Measurements from ENCODE around the gene HTT. TPM values are rescaled to one million over a fixed set of nuclear protein-coding genes. Genes with fewer than 3 reads are reported as not detected.

The HTT gene
- total and polyA plus RNA-seq, 4 donors: 8.6 to 39.8 (median 16.4) TPM

DNA sequence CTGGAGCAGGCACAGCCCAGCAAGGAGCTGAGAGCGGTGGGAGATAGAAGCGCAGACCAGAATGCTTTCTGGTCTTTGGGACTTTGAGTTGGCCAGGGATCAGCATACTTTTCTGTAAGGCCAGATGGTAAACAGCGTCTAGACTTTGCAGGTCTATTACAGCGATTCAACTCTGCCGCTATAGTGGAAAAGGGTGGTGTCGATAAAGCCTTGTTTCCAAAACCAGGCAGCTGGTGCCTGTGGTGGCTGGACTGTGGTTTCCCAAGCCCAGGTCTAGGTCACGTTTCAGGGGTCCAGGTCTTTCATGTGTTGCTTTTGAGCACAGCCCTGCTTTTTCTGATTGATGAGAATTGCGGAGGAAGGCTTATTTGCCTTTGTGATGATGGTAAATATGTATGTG lies 40.2 kb upstream of the HTT start (continued):
- TF ChIP-seq CTCF (IDR thresholded peaks at IDR 0.05; ENCODE audit: low read depth, low read length, missing input control) (no peak), GABPA (IDR thresholded peaks at IDR 0.05 in 1 of 2, conservative IDR thresholded peaks at IDR 0.05 in 1 of 2) (no peak), ZBTB33 (IDR thresholded peaks at IDR 0.05) (no peak)

DNA sequence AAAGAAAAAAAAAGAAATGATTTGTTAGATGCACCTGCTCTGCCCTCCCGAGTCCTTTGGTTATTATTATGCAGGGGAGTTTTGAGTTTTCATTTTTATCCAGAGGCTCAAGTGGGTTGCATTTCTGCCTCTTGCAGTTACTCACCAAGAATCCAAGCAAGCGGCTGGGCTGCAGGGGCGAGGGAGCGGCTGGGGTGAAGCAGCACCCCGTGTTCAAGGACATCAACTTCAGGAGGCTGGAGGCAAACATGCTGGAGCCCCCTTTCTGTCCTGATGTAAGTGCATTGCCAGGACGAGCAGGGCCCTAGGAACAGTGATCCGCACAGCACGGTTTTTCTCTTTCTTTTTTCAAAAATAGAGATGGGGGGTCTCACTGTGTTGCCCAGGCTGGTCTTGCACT lies 39.2 kb upstream of the HTT start:
- DNase-seq (ENCODE audit: low spot score): no peak
- TF ChIP-seq YY1 (IDR thresholded peaks at IDR 0.05) (no peak), HNF4A (conservative IDR thresholded peaks at IDR 0.05) (no peak), ATF3 (IDR thresholded peaks at IDR 0.05) (no peak), FOXA1 (IDR thresholded peaks at IDR 0.05) (no peak), HNF4G (IDR thresholded peaks at IDR 0.05) (no peak), REST (IDR thresholded peaks at IDR 0.05) (no peak), EGR1 (IDR thresholded peaks at IDR 0.05; ENCODE audit: low read depth in 2 of 2) (no peak), NR2F2 (IDR thresholded peaks at IDR 0.05) (no peak), TAF1 (conservative IDR thresholded peaks at IDR 0.05) (no peak), GABPA (IDR thresholded peaks at IDR 0.05 in 1 of 2, conservative IDR thresholded peaks at IDR 0.05 in 1 of 2) (no peak), RAD21 (IDR thresholded peaks at IDR 0.05) (no peak), ZBTB33 (IDR thresholded peaks at IDR 0.05) (no peak), CTCF (IDR thresholded peaks at IDR 0.05; ENCODE audit: low read depth, low read length, missing input control) (no peak), SP1 (IDR thresholded peaks at IDR 0.05) (no peak)
- TF ChIP-seq, protein P1, sequence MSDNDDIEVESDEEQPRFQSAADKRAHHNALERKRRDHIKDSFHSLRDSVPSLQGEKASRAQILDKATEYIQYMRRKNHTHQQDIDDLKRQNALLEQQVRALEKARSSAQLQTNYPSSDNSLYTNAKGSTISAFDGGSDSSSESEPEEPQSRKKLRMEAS (IDR thresholded peaks at IDR 0.05): no peak
- Histone ChIP-seq H3K9me3 (ENCODE audit: control insufficient read depth in 4 of 4, low read length in 3 of 4) (no peaks in the 10 kb centered on the region), H3K4me1 (ENCODE audit: control insufficient read depth in 4 of 4, insufficient read depth in 4 of 4, low read length in 3 of 4) (peaks cover 0 to 13% (median 2%) of the 10 kb centered on the region in 4 donors), H3K36me3 (ENCODE audit: control insufficient read depth in 4 of 4, insufficient read depth in 3 of 4, low read depth in 1 of 4, low read length in 3 of 4) (no peaks in the 10 kb centered on the region), H3K27ac (ENCODE audit: low read depth in 1 of 2, low read length in 2 of 2) (no peak overlapping the region), H3K27me3 (ENCODE audit: control insufficient read depth in 4 of 4, insufficient read depth in 4 of 4, low read length in 3 of 4) (no peaks in the 10 kb centered on the region), H3K9ac (ENCODE audit: low read depth in 1 of 2, low read length in 2 of 2) (no peak overlapping the region), H3K4me3 (ENCODE audit: low read depth in 1 of 3, low read length in 3 of 3) (no peak overlapping the region)
- 94% methylated on average over 8 of the region's 8 CpGs for WGBS
